Endodermal cell (in vitro differentiated cells): ENCODE results near the gene ANO9. TPM values are rescaled to one million over a fixed set of nuclear protein-coding genes. Genes with fewer than 3 reads are reported as not detected.

Source experiments
- DNase-seq: peaks from one replicate; pipeline ENCODE4 v3.0.0-alpha.2; 2017
- H3K27ac ChIP-seq: 2 replicates; pipeline ENCODE4 v1.5.1; 2013; ENCODE audit warnings: mild to moderate bottlenecking, low read depth, low read length, moderate library complexity
- H3K27me3 ChIP-seq: 2 replicates; pipeline ENCODE4 v1.6.1; 2013; ENCODE audit warnings: mild to moderate bottlenecking, low read length, moderate library complexity; ENCODE audit not compliant: insufficient read depth, control insufficient read depth, poor library complexity, severe bottlenecking
- H3K36me3 ChIP-seq: 2 replicates; pipeline ENCODE4 v1.7.0; 2013; ENCODE audit warnings: mild to moderate bottlenecking, low read length, moderate library complexity; ENCODE audit not compliant: control insufficient read depth, insufficient read depth
- H3K4me1 ChIP-seq: one replicate; pipeline ENCODE4 v1.7.0; 2013; ENCODE audit warnings: low read length; ENCODE audit not compliant: control insufficient read depth, insufficient read depth
- H3K4me3 ChIP-seq: 2 replicates; pipeline ENCODE4 v1.5.1; 2013; ENCODE audit warnings: mild to moderate bottlenecking, low read length, moderate library complexity
- H3K9ac ChIP-seq: 2 replicates; pipeline ENCODE4 v1.6.1; 2013; ENCODE audit warnings: mild to moderate bottlenecking, low read length, moderate library complexity; ENCODE audit not compliant: poor library complexity, severe bottlenecking; ENCODE audit errors: extremely low read depth
- H3K9me3 ChIP-seq: 2 replicates; pipeline ENCODE4 v1.6.1; 2013; ENCODE audit warnings: mild to moderate bottlenecking, low read length, moderate library complexity; ENCODE audit not compliant: control insufficient read depth
- H3K27ac Mint-ChIP-seq: 2 replicates; pipeline ENCODE4 v1.8.0; 2020; ENCODE audit warnings: mixed read lengths
- H3K27me3 Mint-ChIP-seq: 2 replicates; pipeline ENCODE4 v1.8.0; 2021; ENCODE audit warnings: mild to moderate bottlenecking, mixed read lengths; ENCODE audit not compliant: insufficient read depth
- H3K36me3 Mint-ChIP-seq: 2 replicates; pipeline ENCODE4 v1.8.0; 2020; ENCODE audit warnings: low read depth, mixed read lengths
- H3K4me1 Mint-ChIP-seq: 2 replicates; pipeline ENCODE4 v1.8.0; 2020; ENCODE audit warnings: mixed read lengths
- H3K4me3 Mint-ChIP-seq: 2 replicates; pipeline ENCODE4 v1.8.0; 2020; ENCODE audit warnings: mild to moderate bottlenecking, moderate library complexity, mixed read lengths
- H3K9me3 Mint-ChIP-seq: 2 replicates; pipeline ENCODE4 v1.8.0; 2020; ENCODE audit warnings: mild to moderate bottlenecking, mixed read lengths
- whole genome bisulfite sequencing, 2 experiments: methylation state at CpG; one replicate each; pipeline versions ENCODE4 v1.1.5 to v1.1.7; 2013; ENCODE audit warnings: missing lambda C conversion rate in 2 of 2, mixed read lengths in 1 of 2; ENCODE audit not compliant: insufficient coverage in 1 of 2, insufficient read length in 1 of 2; 5-methylcytosine and 5-hydroxymethylcytosine counted together
- total RNA-seq, 2 donors: library from RNA; stranded (reverse); fragmentation: NEBNext Ultra II Directional in 1 of 2; extraction: Animal tissue kit (Norgen Biotek cat#: 25700) in 1 of 2; gene quantifications; 2 replicates in 1 of 2; 3 replicates in 1 of 2; pipeline ENCODE4 v1.2.1, GENCODE V29; 2021
- TF ChIP-seq, protein P1 (sequence below): fragments of 200-600 bp; sonication (generic); conservative IDR thresholded peaks from 2 replicates; pipeline ENCODE4 v1.5.0; 2021; ENCODE audit warnings: antibody characterized with exemption, mild to moderate bottlenecking

Gene ANO9
- total RNA-seq, 2 donors from 2014 or later, result 16.8 to 17.8 TPM

DNA sequence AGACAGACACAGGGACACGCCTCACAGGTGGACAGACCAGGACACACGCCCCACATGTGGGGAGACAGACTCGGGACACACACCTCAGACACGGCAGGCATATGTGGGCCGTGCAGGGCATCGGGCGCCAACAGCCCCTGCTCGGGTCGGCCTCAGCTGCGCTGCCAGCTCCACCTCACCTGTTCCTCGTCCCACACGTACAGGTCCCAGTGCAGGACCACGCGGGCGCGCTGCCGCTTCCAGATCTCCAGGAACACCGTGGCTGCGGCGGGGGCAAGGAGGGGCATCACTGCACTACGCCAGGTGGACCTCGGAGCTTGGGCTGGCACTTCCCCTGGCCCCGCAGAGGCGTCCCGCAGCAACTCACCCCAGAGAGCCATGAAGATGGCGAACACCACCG is 12.4 kb downstream of the ANO9 start:
- DNase-seq, result peak; percentile 41
- no peaks in the 10 kb centered on the region for H3K4me1 ChIP-seq
- no peak overlapping the region for H3K9ac ChIP-seq
- no peaks in the 10 kb centered on the region for H3K9me3 ChIP-seq
- TF ChIP-seq, protein P1, sequence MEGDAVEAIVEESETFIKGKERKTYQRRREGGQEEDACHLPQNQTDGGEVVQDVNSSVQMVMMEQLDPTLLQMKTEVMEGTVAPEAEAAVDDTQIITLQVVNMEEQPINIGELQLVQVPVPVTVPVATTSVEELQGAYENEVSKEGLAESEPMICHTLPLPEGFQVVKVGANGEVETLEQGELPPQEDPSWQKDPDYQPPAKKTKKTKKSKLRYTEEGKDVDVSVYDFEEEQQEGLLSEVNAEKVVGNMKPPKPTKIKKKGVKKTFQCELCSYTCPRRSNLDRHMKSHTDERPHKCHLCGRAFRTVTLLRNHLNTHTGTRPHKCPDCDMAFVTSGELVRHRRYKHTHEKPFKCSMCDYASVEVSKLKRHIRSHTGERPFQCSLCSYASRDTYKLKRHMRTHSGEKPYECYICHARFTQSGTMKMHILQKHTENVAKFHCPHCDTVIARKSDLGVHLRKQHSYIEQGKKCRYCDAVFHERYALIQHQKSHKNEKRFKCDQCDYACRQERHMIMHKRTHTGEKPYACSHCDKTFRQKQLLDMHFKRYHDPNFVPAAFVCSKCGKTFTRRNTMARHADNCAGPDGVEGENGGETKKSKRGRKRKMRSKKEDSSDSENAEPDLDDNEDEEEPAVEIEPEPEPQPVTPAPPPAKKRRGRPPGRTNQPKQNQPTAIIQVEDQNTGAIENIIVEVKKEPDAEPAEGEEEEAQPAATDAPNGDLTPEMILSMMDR, result no peak
- peaks cover 19% of the 10 kb centered on the region for H3K27me3 Mint-ChIP-seq
- no peaks in the 10 kb centered on the region for H3K4me1 Mint-ChIP-seq
- H3K27ac Mint-ChIP-seq, result no peak overlapping the region
- H3K27me3 ChIP-seq, result peaks cover 4% of the 10 kb centered on the region
- H3K4me3 Mint-ChIP-seq, result no peak overlapping the region
- no peak overlapping the region for H3K27ac ChIP-seq
- peaks cover 6% of the 10 kb centered on the region for H3K9me3 Mint-ChIP-seq
- H3K36me3 Mint-ChIP-seq, result peaks cover 4% of the 10 kb centered on the region
- H3K36me3 ChIP-seq, result no peaks in the 10 kb centered on the region
- WGBS, 2 experiments, result 91 to 92% methylated on average over 24 to 27 of the region's 27 CpGs
- H3K4me3 ChIP-seq, result no peak overlapping the region

DNA sequence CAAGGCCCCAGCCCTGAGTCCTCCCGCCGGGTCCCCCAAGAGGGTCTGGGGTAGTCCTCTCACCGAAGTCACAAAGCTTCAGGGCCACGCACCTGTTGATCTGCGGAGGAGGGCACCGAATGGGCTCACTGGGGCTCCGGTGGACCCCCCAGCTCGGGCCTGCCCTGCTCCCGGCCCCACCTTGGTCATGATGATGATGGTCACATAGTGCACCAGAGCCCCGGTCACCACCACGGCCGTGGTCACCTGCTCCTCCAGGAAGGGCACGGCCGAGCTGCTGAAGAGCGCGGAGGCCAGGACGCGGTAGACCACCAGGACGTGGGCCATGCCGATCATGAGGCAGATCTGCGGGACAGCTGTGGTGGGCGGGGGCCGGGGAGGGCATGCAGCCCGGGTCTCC is 13.5 kb downstream of the ANO9 start:
- Histone ChIP-seq H3K27ac (no peak overlapping the region), H3K4me1 (no peaks in the 10 kb centered on the region), H3K9me3 (no peaks in the 10 kb centered on the region), H3K36me3 (no peaks in the 10 kb centered on the region), H3K9ac (no peak overlapping the region), H3K4me3 (no peak overlapping the region), H3K27me3 (peaks cover 10% of the 10 kb centered on the region)
- peaks cover 6% of the 10 kb centered on the region for H3K9me3 Mint-ChIP-seq
- no peaks in the 10 kb centered on the region for H3K4me1 Mint-ChIP-seq
- no peak overlapping the region for H3K4me3 Mint-ChIP-seq
- H3K27me3 Mint-ChIP-seq, result peaks cover 27% of the 10 kb centered on the region
- 95 to 96% methylated on average over 24 of the region's 24 CpGs for WGBS, 2 experiments
- peaks cover 4% of the 10 kb centered on the region for H3K36me3 Mint-ChIP-seq
- H3K27ac Mint-ChIP-seq, result no peak overlapping the region
- TF ChIP-seq, protein P1, result no peak
- DNase-seq, result no peak

DNA sequence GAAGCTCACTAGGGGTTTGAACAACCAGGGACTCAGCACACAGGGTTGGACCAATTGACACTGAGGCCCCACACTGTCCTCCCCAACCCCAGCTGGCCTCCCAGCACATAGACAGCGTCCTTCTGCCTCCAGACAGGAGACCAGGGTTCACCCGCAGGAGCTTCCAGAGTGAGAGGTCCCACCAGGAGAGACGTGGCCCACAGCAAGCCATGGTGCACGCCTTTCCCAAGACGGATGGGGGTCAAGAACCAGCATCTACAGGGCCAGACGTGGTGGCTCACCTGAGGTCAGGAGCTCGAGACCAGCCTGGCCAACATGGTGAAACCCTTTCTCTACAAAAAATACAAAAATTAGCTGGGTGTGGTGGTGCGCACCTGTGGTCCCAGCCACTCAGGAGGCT is 15.0 kb downstream of the ANO9 start:
- Histone ChIP-seq H3K9me3 (no peaks in the 10 kb centered on the region), H3K27ac (no peak overlapping the region), H3K27me3 (peaks cover 10% of the 10 kb centered on the region), H3K36me3 (no peaks in the 10 kb centered on the region), H3K4me1 (no peaks in the 10 kb centered on the region), H3K9ac (no peak overlapping the region), H3K4me3 (no peak overlapping the region)
- Mint-ChIP-seq H3K4me1 (peaks cover 8% of the 10 kb centered on the region), H3K36me3 (peaks cover 4% of the 10 kb centered on the region), H3K4me3 (no peak overlapping the region), H3K27ac (no peak overlapping the region), H3K9me3 (peaks cover 6% of the 10 kb centered on the region), H3K27me3 (peaks cover 30% of the 10 kb centered on the region)
- DNase-seq, result no peak
- TF ChIP-seq, protein P1, result no peak
- WGBS, 2 experiments, result 90 to 93% methylated on average over 8 of the region's 8 CpGs
